Neuronal stem cell (in vitro differentiated cells): Measurements from ENCODE around the gene B3GNT5.

Experiments used
- DNase-seq: peaks from one replicate; pipeline ENCODE4 v3.0.0-alpha.2; 2013; ENCODE audit warnings: low spot score
- H2AFZ ChIP-seq: one replicate; pipeline ENCODE4 v1.6.1; 2013; ENCODE audit warnings: mild to moderate bottlenecking, low read length, inconsistent platforms
- H2AK5ac ChIP-seq: 2 replicates; pipeline ENCODE4 v1.6.1; 2013; ENCODE audit warnings: low read depth, mild to moderate bottlenecking, inconsistent platforms, low read length, moderate library complexity, mixed read lengths
- H2BK120ac ChIP-seq: 2 replicates; pipeline ENCODE4 v1.6.1; 2013; ENCODE audit warnings: low read depth, mild to moderate bottlenecking, inconsistent platforms, low read length, moderate library complexity, mixed read lengths
- H2BK12ac ChIP-seq: one replicate; pipeline ENCODE4 v1.6.1; 2013; ENCODE audit warnings: low read length, inconsistent platforms
- H2BK15ac ChIP-seq: 2 replicates; pipeline ENCODE4 v1.6.1; 2013; ENCODE audit warnings: mild to moderate bottlenecking, low read length, inconsistent platforms, mixed read lengths
- H2BK5ac ChIP-seq: one replicate; pipeline ENCODE4 v1.6.1; 2013; ENCODE audit warnings: inconsistent platforms, mild to moderate bottlenecking, low read length, moderate library complexity
- H3K14ac ChIP-seq: one replicate; pipeline ENCODE4 v1.6.1; 2013; ENCODE audit warnings: low read length, inconsistent platforms
- H3K18ac ChIP-seq: 2 replicates; pipeline ENCODE4 v1.6.1; 2013; ENCODE audit warnings: low read length, inconsistent platforms
- H3K23ac ChIP-seq: 2 replicates; pipeline ENCODE4 v1.6.1; 2013; ENCODE audit warnings: low read depth, mild to moderate bottlenecking, mixed read lengths, low read length, inconsistent platforms; ENCODE audit not compliant: poor library complexity
- H3K27ac ChIP-seq: replicated peaks from 3 replicates; pipeline ENCODE4 v1.5.1; 2013; ENCODE audit warnings: low read length, inconsistent platforms
- H3K27me3 ChIP-seq, 3 experiments: 2 replicates each; pipeline ENCODE4 v1.6.1; 2013; ENCODE audit warnings: low read length in 3 of 3, mild to moderate bottlenecking in 2 of 3, inconsistent platforms in 1 of 3, low read depth in 1 of 3, mixed read lengths in 1 of 3, moderate library complexity in 1 of 3; ENCODE audit not compliant: control insufficient read depth in 3 of 3, insufficient read depth in 3 of 3
- H3K36me3 ChIP-seq, 2 donors: replicated peaks in 1 of 2; 2 replicates each; pipeline ENCODE4 v1.6.1; 2013; ENCODE audit warnings: low read length in 2 of 2; ENCODE audit not compliant: control insufficient read depth in 2 of 2, insufficient read depth in 2 of 2
- H3K4ac ChIP-seq: 2 replicates; pipeline ENCODE4 v1.6.1; 2013; ENCODE audit warnings: inconsistent platforms, mild to moderate bottlenecking, low read length, moderate library complexity
- H3K4me1 ChIP-seq, 2 donors: 1 replicate in 1 of 2; 2 replicates in 1 of 2; pipeline ENCODE4 v1.6.1; 2013; ENCODE audit warnings: low read length in 2 of 2, low read depth in 1 of 2; ENCODE audit not compliant: control insufficient read depth in 2 of 2, insufficient read depth in 1 of 2
- H3K4me2 ChIP-seq: one replicate; pipeline ENCODE4 v1.6.1; 2013; ENCODE audit warnings: mild to moderate bottlenecking, low read length, inconsistent platforms; ENCODE audit not compliant: insufficient read depth, poor library complexity, severe bottlenecking
- H3K4me3 ChIP-seq, 2 donors: 2 replicates each; pipeline ENCODE4 v1.5.1; 2013; ENCODE audit warnings: low read length in 2 of 2, mild to moderate bottlenecking in 2 of 2, inconsistent platforms in 1 of 2, moderate library complexity in 1 of 2
- H3K79me1 ChIP-seq: one replicate; pipeline ENCODE4 v1.6.1; 2013; ENCODE audit warnings: low read depth, mild to moderate bottlenecking, inconsistent platforms, low read length, moderate library complexity
- H3K9ac ChIP-seq: one replicate; pipeline ENCODE4 v1.6.1; 2013; ENCODE audit warnings: mild to moderate bottlenecking, low read depth, low read length, inconsistent platforms; ENCODE audit not compliant: poor library complexity
- H3K9me3 ChIP-seq, 2 donors: replicated peaks in 1 of 2; 2 replicates each; pipeline versions ENCODE3 to v1.6.1; 2013; ENCODE audit warnings: low read length in 2 of 2, mild to moderate bottlenecking in 2 of 2, inconsistent platforms in 1 of 2, low read depth in 1 of 2, mixed read lengths in 1 of 2, moderate library complexity in 1 of 2; ENCODE audit not compliant: control insufficient read depth in 2 of 2, insufficient read depth in 1 of 2
- H4K8ac ChIP-seq: one replicate; pipeline ENCODE4 v1.6.1; 2013; ENCODE audit warnings: low read depth, mild to moderate bottlenecking, inconsistent platforms, low read length, moderate library complexity
- H4K91ac ChIP-seq: one replicate; pipeline ENCODE4 v1.6.1; 2013; ENCODE audit warnings: low read length, low read depth, mild to moderate bottlenecking, inconsistent platforms; ENCODE audit not compliant: poor library complexity
- WGBS, 2 donors: extraction: QIAGEN DNeasy Blood & Tissue Kit; methylation state at CpG; one replicate each; pipeline ENCODE4 v1.1.7; 2013; ENCODE audit warnings: missing lambda C conversion rate in 2 of 2, mixed read lengths in 1 of 2; ENCODE audit not compliant: insufficient read length in 2 of 2, insufficient replicate concordance in 1 of 2; ENCODE audit errors: extremely low coverage in 2 of 2; 5-methylcytosine and 5-hydroxymethylcytosine counted together

The B3GNT5 gene

GRCh38 chr3:183293966-183294365 lies 40.9 kb downstream of the B3GNT5 start:
- H2BK15ac ChIP-seq, result no peak overlapping the region
- no peak overlapping the region for H3K4me3 ChIP-seq
- peaks cover 4 to 7% of the 10 kb centered on the region in 2 donors for H3K4me1 ChIP-seq
- H3K27ac ChIP-seq, result no peak overlapping the region
- H2AFZ ChIP-seq, result no peak overlapping the region
- no CpG with 5 or more reads among the region's 2 CpGs for WGBS, 2 donors
- no peak overlapping the region for H3K4ac ChIP-seq
- H2BK120ac ChIP-seq, result no peak overlapping the region
- DNase-seq, result no peak
- no peak overlapping the region for H3K4me2 ChIP-seq
- no peaks in the 10 kb centered on the region for H3K9me3 ChIP-seq
- no peaks in the 10 kb centered on the region for H3K27me3 ChIP-seq
- no peaks in the 10 kb centered on the region for H3K79me1 ChIP-seq
- H2AK5ac ChIP-seq, result no peak overlapping the region
- H3K23ac ChIP-seq, result no peak overlapping the region
- H3K14ac ChIP-seq, result no peak overlapping the region
- no peak overlapping the region for H2BK5ac ChIP-seq
- H3K36me3 ChIP-seq, result no peaks in the 10 kb centered on the region
- H3K18ac ChIP-seq, result no peak overlapping the region
- H3K9ac ChIP-seq, result no peak overlapping the region
- no peak overlapping the region for H4K8ac ChIP-seq
- no peak overlapping the region for H2BK12ac ChIP-seq
- no peak overlapping the region for H4K91ac ChIP-seq

- Histone ChIP-seq H3K4me2 (no peak overlapping the region), H4K91ac (no peak overlapping the region)
Measured at GRCh38 chr3:183295211-183295610, 42.2 kb downstream of the B3GNT5 start.

GRCh38 chr3:183296944-183297343 lies 43.9 kb downstream of the B3GNT5 start:
- Histone ChIP-seq H3K9me3 (no peaks in the 10 kb centered on the region), H3K4me3 (no peak overlapping the region), H2BK120ac (no peak overlapping the region), H3K9ac (no peak overlapping the region), H3K23ac (no peak overlapping the region), H3K27me3 (no peaks in the 10 kb centered on the region), H3K18ac (no peak overlapping the region), H2BK15ac (no peak overlapping the region), H3K79me1 (no peaks in the 10 kb centered on the region), H2BK5ac (no peak overlapping the region), H2BK12ac (no peak overlapping the region), H3K27ac (no peak overlapping the region), H4K91ac (no peak overlapping the region), H2AFZ (no peak overlapping the region), H3K4me1 (peaks cover 7 to 11% of the 10 kb centered on the region in 2 donors), H2AK5ac (no peak overlapping the region), H3K4me2 (no peak overlapping the region), H3K4ac (no peak overlapping the region), H4K8ac (no peak overlapping the region), H3K36me3 (no peaks in the 10 kb centered on the region), H3K14ac (peak overlapping the region; percentile 42)
- no CpG with 5 or more reads among the region's 12 CpGs for WGBS, 2 donors
- no peak for DNase-seq

More at GRCh38 chr3:183295211-183295610, 42.2 kb downstream of the B3GNT5 start:
- Histone ChIP-seq H3K36me3 (no peaks in the 10 kb centered on the region), H3K23ac (no peak overlapping the region), H2BK12ac (no peak overlapping the region), H2AFZ (no peak overlapping the region), H3K18ac (no peak overlapping the region), H3K9me3 (no peaks in the 10 kb centered on the region), H3K79me1 (no peaks in the 10 kb centered on the region), H2AK5ac (no peak overlapping the region), H3K4ac (no peak overlapping the region), H3K4me3 (no peak overlapping the region), H2BK120ac (no peak overlapping the region), H3K27me3 (no peaks in the 10 kb centered on the region), H3K4me1 (peaks cover 7 to 11% of the 10 kb centered on the region in 2 donors), H3K14ac (no peak overlapping the region), H3K9ac (no peak overlapping the region), H3K27ac (no peak overlapping the region), H2BK5ac (no peak overlapping the region), H4K8ac (no peak overlapping the region), H2BK15ac (no peak overlapping the region)
- DNase-seq, result no peak
- WGBS, 2 donors, result no CpG with 5 or more reads among the region's 3 CpGs

- Histone ChIP-seq H3K27ac (no peak overlapping the region), H3K4me3 (no peak overlapping the region), H3K23ac (no peak overlapping the region), H3K79me1 (no peaks in the 10 kb centered on the region), H3K36me3 (no peaks in the 10 kb centered on the region), H2AFZ (peak overlapping the region; percentile 73), H2BK12ac (no peak overlapping the region), H2BK120ac (no peak overlapping the region), H3K4me1 (peaks cover 7 to 11% of the 10 kb centered on the region in 2 donors), H3K9me3 (no peaks in the 10 kb centered on the region), H4K8ac (no peak overlapping the region), H2AK5ac (no peak overlapping the region), H3K4me2 (no peak overlapping the region), H3K27me3 (no peaks in the 10 kb centered on the region), H3K9ac (peak overlapping the region; percentile 24), H3K18ac (peak overlapping the region; percentile 38), H3K14ac (no peak overlapping the region), H4K91ac (no peak overlapping the region), H2BK5ac (no peak overlapping the region), H3K4ac (no peak overlapping the region), H2BK15ac (no peak overlapping the region)
- no peak for DNase-seq
- no CpG with 5 or more reads among the region's 5 CpGs for WGBS, 2 donors
Measured at GRCh38 chr3:183298701-183299153, 45.7 kb downstream of the B3GNT5 start.
